Suprapubic skin (tissue), 4 donors: ENCODE measurements around the gene UGCG. TPM values are rescaled to one million over a fixed set of nuclear protein-coding genes. Genes with fewer than 3 reads are reported as not detected.

Experiments used
- DNase-seq, 2 donors: peaks; one replicate each; pipeline ENCODE4 v3.0.0-alpha.2; 2019; ENCODE audit warnings: low spot score in 2 of 2
- H3K27ac ChIP-seq: fragments of 200-600 bp; sonication (generic); one replicate; pipeline ENCODE4 v1.5.1; 2019
- H3K27me3 ChIP-seq: fragments of 200-600 bp; sonication (generic); one replicate; pipeline ENCODE4 v1.5.1; 2019
- H3K36me3 ChIP-seq: fragments of 200-600 bp; sonication (generic); one replicate; pipeline ENCODE4 v1.5.1; 2019
- H3K4me1 ChIP-seq: fragments of 200-600 bp; sonication (generic); one replicate; pipeline ENCODE4 v1.5.1; 2019
- H3K4me3 ChIP-seq: fragments of 200-600 bp; sonication (generic); one replicate; pipeline ENCODE4 v1.5.1; 2019; ENCODE audit warnings: mild to moderate bottlenecking
- H3K9me3 ChIP-seq: fragments of 200-600 bp; sonication (generic); one replicate; pipeline ENCODE4 v1.5.1; 2019
- EP300 ChIP-seq: sonication (generic); formaldehyde crosslinking; IDR thresholded peaks from one replicate; pipeline ENCODE4 v1.6.1; 2017; ENCODE audit warnings: antibody characterized with exemption
- POLR2A ChIP-seq, 2 donors: fragments of 450-650 bp; IDR thresholded peaks; one replicate each; pipeline ENCODE4 v1.6.1; 2017; ENCODE audit warnings: antibody characterized with exemption in 2 of 2, mild to moderate bottlenecking in 2 of 2, moderate library complexity in 2 of 2
- POLR2AphosphoS5 ChIP-seq, 3 donors: sonication (generic); formaldehyde crosslinking; IDR thresholded peaks; one replicate each; pipeline ENCODE4 v1.6.1; 2017; ENCODE audit warnings: antibody characterized with exemption in 3 of 3
- WGBS: methylation state at CpG from one replicate; pipeline ENCODE4 v1.1.5; 2018; 5-methylcytosine and 5-hydroxymethylcytosine counted together
- total RNA-seq, 4 donors: library from RNA; depleted of rRNA; stranded (reverse); fragments of >200 nt; gene quantifications; one replicate each; pipeline ENCODE4 v1.1.0, GENCODE V29; 2016
- TF ChIP-seq, protein P1 (sequence below), 2 donors: fragments of 200-600 bp in 1 of 2; fragments of 450-650 bp in 1 of 2; sonication (generic) in 1 of 2; IDR thresholded peaks; one replicate each; pipeline ENCODE4 v1.5.1; 2016 to 2019; ENCODE audit warnings: antibody characterized with exemption in 2 of 2, mild to moderate bottlenecking in 1 of 2, moderate library complexity in 1 of 2

UGCG gene
- total RNA-seq, 4 donors from 2014 or later = 50.0 to 134 (median 99.8) TPM

DNA sequence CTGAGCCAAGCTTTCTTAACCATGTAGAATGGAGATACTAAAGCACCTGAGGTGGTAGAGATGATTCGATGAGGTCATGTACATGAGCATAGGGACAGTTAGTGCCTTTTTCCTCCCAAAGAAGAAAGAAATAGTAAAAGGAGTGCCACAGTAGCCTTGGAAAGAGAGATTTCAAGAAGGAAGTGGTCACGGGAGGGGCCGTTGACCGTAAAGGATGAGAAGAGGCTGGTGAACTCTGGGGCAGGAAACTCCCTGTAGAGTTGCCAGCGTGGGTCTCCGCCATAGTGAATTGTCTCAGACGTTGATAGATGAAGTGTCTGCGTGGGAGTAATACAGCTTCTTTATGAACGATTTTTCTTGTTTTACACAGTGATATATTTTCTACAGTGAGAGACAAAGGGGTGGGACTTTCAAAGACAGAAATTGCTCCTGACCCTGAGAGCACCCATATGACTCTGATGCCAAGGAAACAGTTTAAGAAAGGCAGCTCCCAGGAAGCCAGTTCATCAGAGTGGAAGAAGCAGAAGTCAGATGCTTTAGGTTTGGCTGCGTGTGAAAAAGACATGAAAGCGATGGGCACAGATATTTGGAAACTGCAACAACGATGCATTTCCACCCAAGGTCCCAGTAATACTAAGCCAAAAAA lies 41.3 kb downstream of the UGCG start:
- H3K4me3 ChIP-seq = no peak overlapping the region
- WGBS = 28% methylated on average over 12 of the region's 12 CpGs
- H3K27me3 ChIP-seq = no peaks in the 10 kb centered on the region
- H3K4me1 ChIP-seq = peaks cover 25% of the 10 kb centered on the region
- H3K27ac ChIP-seq = no peak overlapping the region
- TF ChIP-seq POLR2AphosphoS5 (IDR thresholded peaks at IDR 0.05) (no peak), POLR2A (IDR thresholded peaks at IDR 0.05) (no peak)
- TF ChIP-seq, protein P1, sequence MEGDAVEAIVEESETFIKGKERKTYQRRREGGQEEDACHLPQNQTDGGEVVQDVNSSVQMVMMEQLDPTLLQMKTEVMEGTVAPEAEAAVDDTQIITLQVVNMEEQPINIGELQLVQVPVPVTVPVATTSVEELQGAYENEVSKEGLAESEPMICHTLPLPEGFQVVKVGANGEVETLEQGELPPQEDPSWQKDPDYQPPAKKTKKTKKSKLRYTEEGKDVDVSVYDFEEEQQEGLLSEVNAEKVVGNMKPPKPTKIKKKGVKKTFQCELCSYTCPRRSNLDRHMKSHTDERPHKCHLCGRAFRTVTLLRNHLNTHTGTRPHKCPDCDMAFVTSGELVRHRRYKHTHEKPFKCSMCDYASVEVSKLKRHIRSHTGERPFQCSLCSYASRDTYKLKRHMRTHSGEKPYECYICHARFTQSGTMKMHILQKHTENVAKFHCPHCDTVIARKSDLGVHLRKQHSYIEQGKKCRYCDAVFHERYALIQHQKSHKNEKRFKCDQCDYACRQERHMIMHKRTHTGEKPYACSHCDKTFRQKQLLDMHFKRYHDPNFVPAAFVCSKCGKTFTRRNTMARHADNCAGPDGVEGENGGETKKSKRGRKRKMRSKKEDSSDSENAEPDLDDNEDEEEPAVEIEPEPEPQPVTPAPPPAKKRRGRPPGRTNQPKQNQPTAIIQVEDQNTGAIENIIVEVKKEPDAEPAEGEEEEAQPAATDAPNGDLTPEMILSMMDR (IDR thresholded peaks at IDR 0.05) = no peak
- peaks cover 13% of the 10 kb centered on the region for H3K36me3 ChIP-seq
- no peaks in the 10 kb centered on the region for H3K9me3 ChIP-seq
- DNase-seq = no peak

- no peak for DNase-seq
- 81% methylated on average over 4 of the region's 4 CpGs for WGBS
- no peaks in the 10 kb centered on the region for H3K27me3 ChIP-seq
- H3K9me3 ChIP-seq = no peaks in the 10 kb centered on the region
- H3K4me1 ChIP-seq = peaks cover 25% of the 10 kb centered on the region
- TF ChIP-seq POLR2AphosphoS5 (IDR thresholded peaks at IDR 0.05) (no peak), POLR2A (IDR thresholded peaks at IDR 0.05) (no peak), EP300 (no peak)
- TF ChIP-seq, protein P1 (IDR thresholded peaks at IDR 0.05) = no peak
- H3K27ac ChIP-seq = no peak overlapping the region
- no peak overlapping the region for H3K4me3 ChIP-seq
- H3K36me3 ChIP-seq = peaks cover 10% of the 10 kb centered on the region
These were observed 41.8 kb downstream of the UGCG start for GRCh38 chr9:111938427-111938800.

DNA sequence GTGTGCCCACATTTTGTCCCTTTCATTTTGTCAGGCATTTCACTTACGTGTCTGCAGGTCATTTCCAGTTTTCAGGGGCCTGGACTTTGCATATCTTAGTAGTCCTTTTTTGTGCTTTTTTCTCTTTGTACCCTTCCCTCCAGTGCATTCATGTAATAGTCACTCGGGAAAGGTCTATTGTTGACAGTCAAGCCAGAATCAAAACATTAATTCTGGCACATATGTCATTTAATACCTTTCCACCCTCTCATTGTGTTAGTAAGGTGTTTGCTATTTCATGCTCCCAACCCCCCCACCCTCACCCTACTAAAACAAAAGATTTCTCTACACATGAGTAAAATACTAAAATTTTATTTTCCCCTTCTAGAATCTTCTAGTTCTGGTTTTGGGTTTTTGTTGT lies 42.7 kb downstream of the UGCG start:
- Histone ChIP-seq H3K9me3 (no peaks in the 10 kb centered on the region), H3K4me1 (peaks cover 25% of the 10 kb centered on the region), H3K27me3 (no peaks in the 10 kb centered on the region), H3K36me3 (peaks cover 4% of the 10 kb centered on the region), H3K27ac (no peak overlapping the region), H3K4me3 (no peak overlapping the region)
- 90% methylated on average over 2 of the region's 2 CpGs for WGBS
- DNase-seq = no peak
- TF ChIP-seq EP300 = no peak
- TF ChIP-seq, protein P1 (IDR thresholded peaks at IDR 0.05) = no peak
- no peak for TF ChIP-seq POLR2AphosphoS5 (IDR thresholded peaks at IDR 0.05)
- no peak for TF ChIP-seq POLR2A (IDR thresholded peaks at IDR 0.05)

GRCh38 chr9:111940697-111941096 lies 44.1 kb downstream of the UGCG start:
- TF ChIP-seq EP300 = no peak
- no peak for TF ChIP-seq POLR2A (IDR thresholded peaks at IDR 0.05)
- no peak for TF ChIP-seq POLR2AphosphoS5 (IDR thresholded peaks at IDR 0.05)
- TF ChIP-seq, protein P1 (IDR thresholded peaks at IDR 0.05) = no peak
- Histone ChIP-seq H3K27ac (no peak overlapping the region), H3K4me1 (peaks cover 23% of the 10 kb centered on the region), H3K4me3 (no peak overlapping the region), H3K27me3 (no peaks in the 10 kb centered on the region), H3K9me3 (no peaks in the 10 kb centered on the region), H3K36me3 (no peaks in the 10 kb centered on the region)
- WGBS = 88% methylated on average over 3 of the region's 3 CpGs
- no peak for DNase-seq

DNA sequence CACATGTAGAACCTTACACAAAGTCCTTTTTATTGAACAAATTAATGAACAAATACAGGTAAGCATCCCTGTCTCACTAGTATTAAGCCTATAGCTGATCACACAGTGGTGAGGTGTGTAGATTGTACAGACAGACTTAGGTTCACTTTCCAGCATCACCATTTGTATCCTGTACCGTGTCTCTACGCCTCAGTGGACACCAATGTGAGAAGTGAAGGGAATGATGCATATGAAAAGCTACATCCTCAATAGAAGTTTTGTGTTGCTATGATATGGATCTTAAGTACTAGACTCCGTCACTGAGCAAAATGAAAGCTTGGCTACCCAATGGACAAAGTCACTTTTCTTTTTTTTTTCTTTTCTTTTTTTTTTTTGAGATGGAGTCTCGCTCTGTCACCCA lies 46.6 kb downstream of the UGCG start:
- DNase-seq = no peak
- TF ChIP-seq EP300 (no peak), POLR2A (IDR thresholded peaks at IDR 0.05) (no peak), POLR2AphosphoS5 (IDR thresholded peaks at IDR 0.05) (no peak)
- TF ChIP-seq, protein P1 (IDR thresholded peaks at IDR 0.05) = no peak
- H3K27me3 ChIP-seq = no peaks in the 10 kb centered on the region
- H3K36me3 ChIP-seq = no peaks in the 10 kb centered on the region
- WGBS = 97% methylated on average over 4 of the region's 4 CpGs
- no peaks in the 10 kb centered on the region for H3K9me3 ChIP-seq
- peaks cover 2% of the 10 kb centered on the region for H3K4me1 ChIP-seq
- H3K27ac ChIP-seq = no peak overlapping the region
- H3K4me3 ChIP-seq = no peak overlapping the region
